Measurements from ENCODE around the gene CFAP74. TPM values are rescaled to one million over a fixed set of nuclear protein-coding genes. Genes with fewer than 3 reads are reported as not detected.

CFAP74 gene
- polyA plus RNA-seq, 1 donor from 2014 or later, result 0.22 TPM

GRCh38 chr1:1893997-1894353 lies 109.6 kb downstream of the CFAP74 start:
- H3K9me3 ChIP-seq (ENCODE audit: low read length), result no peaks in the 10 kb centered on the region
- no peak overlapping the region for H2AFZ ChIP-seq (ENCODE audit: low read depth, low read length)
- H3K4me2 ChIP-seq (ENCODE audit: low read length), result no peak overlapping the region
- peaks cover 21% of the 10 kb centered on the region for H3K79me2 ChIP-seq (replicated peaks; ENCODE audit: insufficient read depth, low read length)
- no peaks in the 10 kb centered on the region for H3K27me3 ChIP-seq (ENCODE audit: insufficient read depth, low read depth, low read length)
- no peak overlapping the region for H3K27ac ChIP-seq (ENCODE audit: low read length)
- H3K9me2 ChIP-seq (ENCODE audit: insufficient read depth, low read length), result no peaks in the 10 kb centered on the region
- H3K4me3 ChIP-seq (ENCODE audit: low read length), result no peak overlapping the region
- peaks cover 4% of the 10 kb centered on the region for H4K20me1 ChIP-seq (ENCODE audit: insufficient read depth)
- no peak overlapping the region for H3K9ac ChIP-seq (ENCODE audit: low read length)
- no peak for TF ChIP-seq SMC3 (conservative IDR thresholded peaks at IDR 0.05; ENCODE audit: poor library complexity)
- TF ChIP-seq TAF1 (IDR thresholded peaks at IDR 0.05; ENCODE audit: low read depth), result no peak
- TF ChIP-seq CTCF (IDR thresholded peaks at IDR 0.05; ENCODE audit: poor library complexity, severe bottlenecking), result no peak
- no peak for TF ChIP-seq EP300 (conservative IDR thresholded peaks at IDR 0.05; ENCODE audit: poor library complexity, severe bottlenecking)
- no peak for TF ChIP-seq RAD21 (conservative IDR thresholded peaks at IDR 0.05)
- no peak for TF ChIP-seq MXI1 (conservative IDR thresholded peaks at IDR 0.05; ENCODE audit: poor library complexity, severe bottlenecking)
- TF ChIP-seq POLR2AphosphoS5 (IDR thresholded peaks at IDR 0.05), result no peak
- no peak for TF ChIP-seq EZH2 (IDR thresholded peaks at IDR 0.05; ENCODE audit: borderline replicate concordance, insufficient read depth, low read length, poor library complexity, severe bottlenecking)
- no peak for TF ChIP-seq REST (IDR thresholded peaks at IDR 0.05; ENCODE audit: borderline replicate concordance)
- H3K36me3 ChIP-seq (ENCODE audit: insufficient read depth, low read length), result no peaks in the 10 kb centered on the region
- H3F3A ChIP-seq (ENCODE audit: insufficient read depth, low read length, poor library complexity, severe bottlenecking), result peaks cover 9% of the 10 kb centered on the region

GRCh38 chr1:1893291-1893985 lies 110.1 kb downstream of the CFAP74 start:
- H3K9me2 ChIP-seq (ENCODE audit: insufficient read depth, low read length), result no peaks in the 10 kb centered on the region
- no peak overlapping the region for H2AFZ ChIP-seq (ENCODE audit: low read depth, low read length)
- no peak overlapping the region for H3K27ac ChIP-seq (ENCODE audit: low read length)
- H3K9ac ChIP-seq (ENCODE audit: low read length), result no peak overlapping the region
- no peak overlapping the region for H3K4me3 ChIP-seq (ENCODE audit: low read length)
- H3K36me3 ChIP-seq (ENCODE audit: insufficient read depth, low read length), result no peaks in the 10 kb centered on the region
- no peaks in the 10 kb centered on the region for H3K27me3 ChIP-seq (ENCODE audit: insufficient read depth, low read depth, low read length)
- peaks cover 26% of the 10 kb centered on the region for H3K79me2 ChIP-seq (replicated peaks; ENCODE audit: insufficient read depth, low read length)
- peaks cover 4% of the 10 kb centered on the region for H4K20me1 ChIP-seq (ENCODE audit: insufficient read depth)
- H3K4me2 ChIP-seq (ENCODE audit: low read length), result no peak overlapping the region
- H3K9me3 ChIP-seq (ENCODE audit: low read length), result no peaks in the 10 kb centered on the region
- peaks cover 11% of the 10 kb centered on the region for H3F3A ChIP-seq (ENCODE audit: insufficient read depth, low read length, poor library complexity, severe bottlenecking)
- TF ChIP-seq REST (IDR thresholded peaks at IDR 0.05; ENCODE audit: borderline replicate concordance) (no peak), EP300 (conservative IDR thresholded peaks at IDR 0.05; ENCODE audit: poor library complexity, severe bottlenecking) (no peak), TAF1 (IDR thresholded peaks at IDR 0.05; ENCODE audit: low read depth) (no peak), POLR2AphosphoS5 (IDR thresholded peaks at IDR 0.05) (no peak), CTCF (IDR thresholded peaks at IDR 0.05; ENCODE audit: poor library complexity, severe bottlenecking) (no peak), EZH2 (IDR thresholded peaks at IDR 0.05; ENCODE audit: borderline replicate concordance, insufficient read depth, low read length, poor library complexity, severe bottlenecking) (no peak), RAD21 (conservative IDR thresholded peaks at IDR 0.05) (no peak), MXI1 (conservative IDR thresholded peaks at IDR 0.05; ENCODE audit: poor library complexity, severe bottlenecking) (no peak), SMC3 (conservative IDR thresholded peaks at IDR 0.05; ENCODE audit: poor library complexity) (no peak)

Data from neural cell (in vitro differentiated cells).